Measurements from ENCODE around the gene WFIKKN2. TPM values are rescaled to one million over a fixed set of nuclear protein-coding genes. Genes with fewer than 3 reads are reported as not detected.
"Not testable (repeated sequence)": the region's sequence is repeated elsewhere in the genome, so short reads cannot be mapped to it uniquely, and the experiment has no call there.

The WFIKKN2 gene
- total RNA-seq, 1 donor, result not detected

DNA sequence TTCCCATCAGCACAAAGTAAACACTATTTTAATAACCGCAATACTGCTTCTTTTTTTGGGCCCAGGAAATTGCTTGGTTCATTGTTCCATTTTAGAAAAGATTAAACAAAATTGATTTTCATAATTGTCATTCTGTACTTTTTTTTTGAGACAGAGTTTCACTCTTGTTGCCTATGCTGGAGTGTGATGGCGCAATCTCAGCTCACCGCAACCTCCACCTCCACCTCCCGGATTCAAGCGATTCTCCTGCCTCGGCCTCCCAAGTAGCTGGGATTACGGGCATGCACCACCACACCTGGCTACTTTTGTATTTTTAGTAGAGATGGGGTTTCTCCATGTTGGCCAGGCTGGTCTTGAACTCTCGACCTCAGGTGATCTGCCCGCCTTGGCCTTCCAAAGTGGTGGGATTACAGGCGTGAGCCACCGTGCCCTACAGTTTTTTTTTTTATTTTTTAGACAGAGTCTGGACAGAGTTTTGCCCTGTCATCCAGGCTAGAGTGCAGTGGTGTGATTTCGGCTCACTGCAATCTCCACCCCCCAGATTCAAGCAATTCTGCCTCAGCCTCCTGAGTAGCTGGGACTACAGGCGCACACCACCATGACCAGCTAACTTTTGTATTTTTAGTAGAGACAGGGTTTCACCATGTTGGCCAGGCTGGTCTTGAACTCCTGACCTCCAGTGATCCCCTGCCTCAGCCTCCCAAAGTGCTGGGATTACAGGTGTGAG, 30.5 kb upstream of the WFIKKN2 start:
- not testable (repeated sequence) for H3K4me3 ChIP-seq (ENCODE audit: low read length); H3K4me1 ChIP-seq (ENCODE audit: insufficient read depth, low read length); H3K27me3 ChIP-seq (ENCODE audit: insufficient read depth, low read length); H3K9me3 ChIP-seq (ENCODE audit: low read depth, low read length)

DNA sequence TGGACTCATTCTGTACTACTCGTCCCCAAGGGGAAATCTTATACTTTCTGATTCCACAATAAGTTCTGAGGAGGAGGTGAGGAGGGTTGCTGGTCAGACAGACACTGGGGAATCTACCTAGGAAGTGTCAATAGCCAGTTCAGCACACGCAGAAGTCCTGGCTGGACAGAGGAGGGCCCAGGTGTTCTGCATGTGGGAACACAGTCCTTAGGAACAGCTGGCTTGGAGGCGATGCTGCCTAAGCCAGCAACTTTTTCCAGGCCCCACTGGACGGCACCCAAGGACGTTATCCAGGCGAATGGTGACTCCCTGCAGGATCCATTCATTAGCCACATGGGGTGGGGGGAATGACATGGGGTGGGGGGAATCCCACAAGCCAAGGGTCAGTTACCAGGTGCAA, 29.9 kb upstream of the WFIKKN2 start:
- H3K27me3 ChIP-seq (ENCODE audit: insufficient read depth, low read length), result no peaks in the 10 kb centered on the region
- no peaks in the 10 kb centered on the region for H3K4me1 ChIP-seq (ENCODE audit: insufficient read depth, low read length)
- no peaks in the 10 kb centered on the region for H3K9me3 ChIP-seq (ENCODE audit: low read depth, low read length)
- no peak overlapping the region for H3K4me3 ChIP-seq (ENCODE audit: low read length)

DNA sequence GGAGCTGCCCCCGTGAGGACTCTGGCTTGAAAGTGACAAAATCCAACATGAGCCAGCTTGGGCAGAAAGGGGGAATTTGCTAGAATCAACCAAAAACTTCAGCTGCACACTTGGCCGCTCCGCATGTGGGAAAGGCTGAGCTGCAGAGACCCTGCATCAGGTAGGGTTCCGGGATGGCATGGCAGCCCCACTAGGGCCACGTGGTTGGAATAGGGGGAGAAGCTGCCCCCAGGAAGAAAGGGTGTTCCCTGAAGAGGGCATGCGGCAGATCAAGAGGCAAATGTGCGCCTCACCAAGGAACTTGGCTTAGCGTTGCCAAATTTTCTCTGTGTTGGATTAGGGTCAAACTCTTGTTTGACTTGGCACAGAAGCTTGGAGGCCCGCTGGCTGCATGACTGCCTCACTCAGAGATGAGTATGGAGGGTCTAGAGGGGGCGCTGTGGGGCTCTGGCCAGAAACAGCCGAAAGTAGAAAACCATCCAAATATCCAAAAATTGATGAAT, 29.2 kb upstream of the WFIKKN2 start:
- Histone ChIP-seq H3K4me1 (ENCODE audit: insufficient read depth, low read length) (no peaks in the 10 kb centered on the region), H3K4me3 (ENCODE audit: low read length) (no peak overlapping the region), H3K9me3 (ENCODE audit: low read depth, low read length) (no peaks in the 10 kb centered on the region), H3K27me3 (ENCODE audit: insufficient read depth, low read length) (no peaks in the 10 kb centered on the region)

DNA sequence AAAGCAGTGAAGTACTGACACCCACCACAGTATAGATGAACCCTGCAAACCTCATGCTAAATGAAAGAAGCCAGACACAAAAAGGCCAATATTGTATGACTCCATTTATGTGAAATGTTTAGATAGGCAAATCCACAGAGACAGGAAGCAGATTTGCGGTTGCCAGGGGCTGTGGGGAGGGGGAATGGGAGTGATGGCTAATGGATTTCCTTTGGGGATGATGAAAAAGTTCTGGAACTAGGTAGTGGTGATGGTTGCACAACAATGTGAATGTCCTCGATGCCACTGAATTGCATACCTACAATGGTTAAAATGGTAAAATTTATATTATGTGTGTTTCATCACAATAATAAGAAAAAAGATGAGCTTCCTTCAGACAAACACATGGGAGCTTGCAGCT, 28.4 kb upstream of the WFIKKN2 start:
- no peaks in the 10 kb centered on the region for H3K4me1 ChIP-seq (ENCODE audit: insufficient read depth, low read length)
- H3K9me3 ChIP-seq (ENCODE audit: low read depth, low read length), result no peaks in the 10 kb centered on the region
- H3K4me3 ChIP-seq (ENCODE audit: low read length), result no peak overlapping the region
- no peaks in the 10 kb centered on the region for H3K27me3 ChIP-seq (ENCODE audit: insufficient read depth, low read length)

DNA sequence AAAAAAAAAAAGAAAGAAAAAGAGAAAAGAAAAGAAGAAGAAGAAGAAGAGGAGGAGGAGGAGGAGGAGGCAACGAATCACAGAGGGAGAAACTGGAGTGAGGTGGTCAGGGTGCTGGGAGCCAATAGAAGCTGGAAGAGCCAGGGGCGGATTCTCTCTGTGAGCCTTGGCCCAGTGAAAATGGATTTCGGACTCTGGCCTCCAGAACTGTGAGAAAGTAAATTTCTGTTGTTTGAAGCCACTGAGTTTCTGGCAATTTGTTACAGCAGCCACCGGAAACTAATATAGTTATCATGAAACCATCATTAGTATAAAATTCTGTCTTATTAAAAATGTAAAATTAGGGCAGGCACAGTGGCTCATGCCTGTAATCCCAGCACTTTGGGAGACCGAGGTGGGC, 27.7 kb upstream of the WFIKKN2 start:
- Histone ChIP-seq H3K27me3 (ENCODE audit: insufficient read depth, low read length) (no peaks in the 10 kb centered on the region), H3K4me1 (ENCODE audit: insufficient read depth, low read length) (no peaks in the 10 kb centered on the region), H3K4me3 (ENCODE audit: low read length) (no peak overlapping the region), H3K9me3 (ENCODE audit: low read depth, low read length) (no peaks in the 10 kb centered on the region)

DNA sequence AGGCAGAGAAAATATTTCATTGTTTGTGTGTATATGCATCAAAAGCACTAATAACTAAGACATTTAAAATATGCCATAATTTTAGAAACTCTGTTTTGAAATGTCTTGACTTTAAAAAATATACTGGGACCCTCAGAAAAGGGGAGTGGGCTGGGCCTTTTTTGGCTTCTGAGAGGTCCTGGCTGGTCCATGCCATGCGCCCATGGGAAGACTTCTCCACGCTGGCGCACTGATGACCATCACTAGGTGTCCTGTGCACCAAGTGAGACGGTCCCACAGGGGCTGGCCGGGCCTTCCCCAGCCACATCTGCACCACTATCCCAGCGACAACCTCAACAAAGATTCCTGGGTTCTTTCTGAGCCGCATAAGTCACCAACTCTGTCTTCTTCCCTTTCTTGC, 27.0 kb upstream of the WFIKKN2 start:
- Histone ChIP-seq H3K9me3 (ENCODE audit: low read depth, low read length) (no peaks in the 10 kb centered on the region), H3K27me3 (ENCODE audit: insufficient read depth, low read length) (no peaks in the 10 kb centered on the region), H3K4me3 (ENCODE audit: low read length) (no peak overlapping the region), H3K4me1 (ENCODE audit: insufficient read depth, low read length) (no peaks in the 10 kb centered on the region)

DNA sequence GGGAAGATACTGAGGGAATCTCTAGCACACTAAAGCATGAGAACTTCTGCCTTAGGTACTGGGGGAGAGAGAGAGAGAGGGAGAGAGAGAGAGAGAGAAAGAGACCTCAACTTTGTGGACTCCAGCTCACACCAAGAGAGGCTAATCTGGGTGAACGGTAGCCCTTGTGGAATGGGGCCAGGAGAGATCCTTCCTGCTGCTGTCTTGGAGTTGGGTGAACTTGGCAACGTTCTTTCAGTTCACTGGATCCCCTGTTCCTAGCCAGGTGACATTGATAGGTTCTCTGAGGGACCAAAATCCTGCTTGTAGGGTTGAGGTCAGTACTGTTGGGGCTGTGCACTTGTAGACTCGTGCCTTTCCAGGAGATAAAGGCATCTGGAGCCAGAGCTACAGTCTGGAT, 26.5 kb upstream of the WFIKKN2 start:
- no peak overlapping the region for H3K4me3 ChIP-seq (ENCODE audit: low read length)
- no peaks in the 10 kb centered on the region for H3K9me3 ChIP-seq (ENCODE audit: low read depth, low read length)
- H3K27me3 ChIP-seq (ENCODE audit: insufficient read depth, low read length), result no peaks in the 10 kb centered on the region
- H3K4me1 ChIP-seq (ENCODE audit: insufficient read depth, low read length), result no peaks in the 10 kb centered on the region

DNA sequence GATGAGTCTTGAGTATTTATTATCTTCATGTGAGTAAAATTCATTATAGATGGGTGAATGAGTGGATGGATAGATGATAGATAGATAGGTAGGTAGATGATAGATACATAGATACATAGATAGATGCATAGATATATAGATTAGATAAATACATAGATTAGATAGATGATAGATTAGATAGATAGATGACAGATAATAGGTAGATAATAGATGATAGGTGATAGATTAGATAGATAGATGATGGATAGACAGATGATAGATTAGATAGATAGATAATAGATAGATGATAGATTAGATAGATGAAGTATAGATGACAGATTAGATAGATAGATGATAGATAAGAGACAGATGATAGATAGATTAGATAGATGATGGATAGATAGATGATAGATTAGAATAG, 21.8 kb upstream of the WFIKKN2 start:
- Histone ChIP-seq H3K4me1 (ENCODE audit: insufficient read depth, low read length) (peaks cover 8% of the 10 kb centered on the region), H3K27me3 (ENCODE audit: insufficient read depth, low read length) (no peaks in the 10 kb centered on the region), H3K4me3 (ENCODE audit: low read length) (no peak overlapping the region), H3K9me3 (ENCODE audit: low read depth, low read length) (no peaks in the 10 kb centered on the region)

DNA sequence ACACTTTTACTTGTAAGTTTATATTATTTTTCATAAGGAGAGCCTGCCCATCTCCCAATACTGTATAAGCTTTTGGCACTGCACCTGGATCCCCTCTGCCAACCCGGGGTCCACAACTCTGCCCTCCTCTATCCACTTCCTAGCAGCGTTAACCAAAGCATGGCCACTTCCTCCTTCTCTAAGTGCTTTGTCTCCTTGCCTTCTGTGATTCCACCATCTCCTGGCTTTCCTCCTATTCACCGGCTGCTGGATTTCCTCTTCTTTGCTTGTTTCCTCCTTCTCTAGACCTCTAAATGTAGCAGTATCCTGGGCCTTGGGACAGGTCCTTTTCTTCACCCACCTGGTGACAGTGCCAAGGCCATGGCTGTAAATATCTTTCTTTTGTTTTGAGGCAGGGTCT, 20.0 kb upstream of the WFIKKN2 start:
- Histone ChIP-seq H3K4me1 (ENCODE audit: insufficient read depth, low read length) (peaks cover 8% of the 10 kb centered on the region), H3K27me3 (ENCODE audit: insufficient read depth, low read length) (no peaks in the 10 kb centered on the region), H3K9me3 (ENCODE audit: low read depth, low read length) (no peaks in the 10 kb centered on the region), H3K4me3 (ENCODE audit: low read length) (no peak overlapping the region)

DNA sequence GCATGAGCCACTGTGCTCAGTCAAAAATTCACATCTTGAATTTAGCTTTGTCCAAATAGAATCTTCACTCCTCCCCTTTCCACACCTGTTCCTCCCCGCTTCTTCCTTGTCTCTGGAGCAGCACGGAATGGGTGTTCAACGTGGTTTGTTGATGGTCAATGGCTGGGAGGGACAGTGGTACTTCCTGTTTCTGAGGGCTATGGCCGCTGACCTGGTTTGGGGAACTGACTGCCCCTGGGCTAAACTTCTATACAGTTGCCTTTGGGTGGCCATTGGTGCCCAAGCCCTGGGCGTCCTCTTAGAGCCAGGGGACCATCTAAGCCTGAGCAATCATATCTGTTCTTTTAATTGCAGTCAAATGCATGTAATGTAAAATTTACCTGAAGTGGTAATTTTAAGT, 19.1 kb upstream of the WFIKKN2 start:
- Histone ChIP-seq H3K9me3 (ENCODE audit: low read depth, low read length) (no peaks in the 10 kb centered on the region), H3K27me3 (ENCODE audit: insufficient read depth, low read length) (no peaks in the 10 kb centered on the region), H3K4me3 (ENCODE audit: low read length) (no peak overlapping the region), H3K4me1 (ENCODE audit: insufficient read depth, low read length) (peaks cover 8% of the 10 kb centered on the region)

DNA sequence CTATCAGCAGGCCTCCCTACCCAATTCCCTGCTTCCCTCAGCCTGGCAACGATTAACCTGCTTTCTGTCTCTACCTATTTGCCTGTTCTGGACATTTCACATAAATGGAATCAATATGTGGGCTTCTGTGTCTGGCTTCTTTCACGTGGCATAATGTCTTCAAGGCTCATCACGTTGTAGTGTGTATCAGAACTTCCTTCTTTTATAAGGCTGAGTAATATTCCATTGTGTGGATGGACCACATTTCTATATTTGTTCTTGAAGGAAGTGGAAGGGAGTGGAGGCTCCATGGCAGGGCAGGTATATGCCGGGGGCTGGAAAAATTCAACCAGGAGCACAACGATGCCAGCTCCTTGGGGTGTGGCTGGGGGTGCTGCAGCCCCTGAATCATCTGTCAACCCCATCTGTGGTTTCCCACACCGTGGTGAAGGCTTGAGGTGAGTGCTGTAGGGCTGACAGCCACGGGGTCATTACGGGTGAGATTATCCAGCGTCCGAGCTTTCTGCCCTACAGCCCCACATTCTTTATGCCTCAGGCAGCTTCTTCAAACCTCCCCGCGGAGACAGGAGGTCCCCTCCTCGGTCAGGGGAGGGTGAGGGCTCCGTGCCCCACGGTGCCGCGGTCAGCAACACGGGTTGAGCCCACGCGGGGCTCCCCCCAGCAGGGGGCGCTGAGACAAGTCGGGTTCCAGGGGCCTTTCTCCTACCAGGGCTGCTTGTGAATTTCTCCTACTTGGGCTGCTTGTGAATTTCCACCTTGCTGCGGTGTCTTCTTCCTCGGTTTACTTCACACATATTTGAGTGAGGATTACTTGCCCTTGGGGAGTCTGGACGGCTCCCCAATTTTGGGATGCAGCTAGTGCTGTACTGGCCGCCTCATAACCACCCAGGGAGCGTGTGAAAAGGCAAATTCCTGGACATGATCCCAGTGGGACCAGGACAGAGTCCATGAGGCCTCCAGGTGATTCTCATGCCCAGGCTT, 18.3 kb upstream of the WFIKKN2 start:
- no peaks in the 10 kb centered on the region for H3K9me3 ChIP-seq (ENCODE audit: low read depth, low read length)
- no peaks in the 10 kb centered on the region for H3K27me3 ChIP-seq (ENCODE audit: insufficient read depth, low read length)
- H3K4me3 ChIP-seq (ENCODE audit: low read length), result no peak overlapping the region
- H3K4me1 ChIP-seq (ENCODE audit: insufficient read depth, low read length), result peaks cover 8% of the 10 kb centered on the region

DNA sequence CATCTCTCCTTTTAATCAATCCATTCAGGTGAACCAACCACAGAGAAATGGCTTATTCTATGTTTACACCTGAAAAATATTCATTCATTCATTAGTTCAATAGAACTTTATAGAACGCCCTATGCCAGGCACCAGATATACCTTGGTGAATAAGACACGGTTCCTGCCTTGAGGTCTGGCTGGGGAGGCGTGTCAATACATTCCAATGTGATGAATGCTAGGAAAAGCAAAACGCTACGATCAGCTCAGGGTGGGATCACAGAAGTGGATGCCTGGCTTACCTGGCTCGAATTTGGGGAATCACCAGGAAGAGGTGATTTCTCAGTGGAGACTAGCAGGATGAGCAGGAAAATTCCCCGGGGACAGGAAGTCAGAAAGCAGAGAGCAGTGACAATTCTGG, 17.5 kb upstream of the WFIKKN2 start:
- Histone ChIP-seq H3K9me3 (ENCODE audit: low read depth, low read length) (no peaks in the 10 kb centered on the region), H3K4me1 (ENCODE audit: insufficient read depth, low read length) (peaks cover 8% of the 10 kb centered on the region), H3K27me3 (ENCODE audit: insufficient read depth, low read length) (no peaks in the 10 kb centered on the region), H3K4me3 (ENCODE audit: low read length) (no peak overlapping the region)

DNA sequence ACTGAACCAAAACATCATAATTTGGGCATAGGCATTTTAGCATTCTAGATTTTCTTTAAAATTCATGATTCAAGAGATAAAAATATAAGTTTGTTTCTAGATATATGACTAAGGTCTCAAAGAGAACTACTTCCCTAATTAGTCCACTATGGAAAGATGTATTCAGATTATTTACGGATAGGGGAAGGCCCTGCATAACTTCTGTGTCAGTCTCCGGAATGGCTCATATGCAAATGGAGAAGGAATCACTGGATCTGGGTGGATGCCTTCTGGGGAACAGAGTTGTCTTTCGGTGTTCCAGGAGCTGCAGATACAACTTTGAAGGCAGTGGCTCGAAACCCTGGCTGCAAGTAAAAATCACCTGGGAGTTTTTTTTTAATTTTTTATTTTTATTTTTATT, 17.1 kb upstream of the WFIKKN2 start:
- Histone ChIP-seq H3K27me3 (ENCODE audit: insufficient read depth, low read length) (no peaks in the 10 kb centered on the region), H3K4me3 (ENCODE audit: low read length) (no peak overlapping the region), H3K4me1 (ENCODE audit: insufficient read depth, low read length) (peaks cover 8% of the 10 kb centered on the region), H3K9me3 (ENCODE audit: low read depth, low read length) (no peaks in the 10 kb centered on the region)

DNA sequence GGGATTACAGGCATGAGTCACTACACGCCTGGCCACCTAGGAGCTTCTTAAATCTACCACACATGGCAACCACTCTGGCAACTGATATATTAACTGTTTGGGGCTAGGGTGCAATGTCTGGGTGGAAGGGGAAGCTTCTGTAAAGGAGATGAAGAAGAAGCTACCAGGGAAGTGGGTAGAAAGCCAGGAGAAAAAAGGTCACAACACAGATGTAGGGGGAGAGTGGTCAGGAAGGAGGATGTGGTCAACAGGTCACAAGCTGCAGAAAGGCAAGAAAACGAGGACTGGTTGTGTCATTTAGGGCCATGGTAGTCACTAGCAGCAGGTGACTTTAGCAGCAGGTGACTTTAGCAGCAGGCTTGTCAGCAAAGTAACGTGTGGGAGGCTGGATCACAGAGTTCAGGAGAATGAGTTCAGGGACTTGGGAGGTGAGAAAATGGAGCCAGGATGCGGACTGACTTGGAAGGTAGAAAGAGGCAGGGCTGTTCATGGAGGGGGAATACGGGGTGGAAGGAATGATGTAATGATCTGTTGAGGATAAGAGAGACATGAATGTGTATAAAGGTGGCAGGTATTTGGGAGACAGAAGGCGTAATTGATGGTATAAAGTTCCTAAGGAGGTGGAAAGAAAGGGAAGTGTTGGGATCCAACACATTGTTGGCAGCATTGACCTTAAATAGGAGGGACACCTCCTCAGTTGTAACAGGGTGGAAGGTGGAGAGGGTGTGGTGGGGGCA, 16.3 kb upstream of the WFIKKN2 start:
- peaks cover 8% of the 10 kb centered on the region for H3K4me1 ChIP-seq (ENCODE audit: insufficient read depth, low read length)
- H3K9me3 ChIP-seq (ENCODE audit: low read depth, low read length), result no peaks in the 10 kb centered on the region
- no peaks in the 10 kb centered on the region for H3K27me3 ChIP-seq (ENCODE audit: insufficient read depth, low read length)
- no peak overlapping the region for H3K4me3 ChIP-seq (ENCODE audit: low read length)

DNA sequence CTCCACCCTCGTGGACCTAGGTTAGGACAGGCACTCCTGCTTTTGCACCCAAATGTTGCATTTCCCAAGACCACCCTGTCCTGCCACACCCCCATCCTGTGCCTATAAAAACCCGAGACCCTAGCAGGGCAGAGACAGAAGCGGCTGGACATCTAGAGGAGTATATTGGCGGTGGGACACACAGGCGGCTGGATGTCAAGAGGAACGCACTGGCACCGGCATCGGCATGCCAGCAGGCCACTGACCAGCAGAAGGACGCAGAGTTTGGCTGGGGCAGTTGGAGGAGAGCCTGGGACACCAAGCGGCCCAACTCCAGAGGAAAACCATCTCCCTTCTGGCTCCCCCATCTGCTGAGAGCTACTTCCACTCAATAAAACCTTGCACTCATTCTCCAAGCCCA, 14.7 kb upstream of the WFIKKN2 start:
- H3K9me3 ChIP-seq (ENCODE audit: low read depth, low read length), result no peaks in the 10 kb centered on the region
- H3K4me3 ChIP-seq (ENCODE audit: low read length), result no peak overlapping the region
- H3K27me3 ChIP-seq (ENCODE audit: insufficient read depth, low read length), result no peaks in the 10 kb centered on the region
- peaks cover 5% of the 10 kb centered on the region for H3K4me1 ChIP-seq (ENCODE audit: insufficient read depth, low read length)
